HFFc6 (cell line): Measurements from ENCODE around the gene SH3BP5. TPM values are rescaled to one million over a fixed set of nuclear protein-coding genes. Genes with fewer than 3 reads are reported as not detected.
A peak's percentile ranks its signal among the peaks of the same experiment; 100 is the strongest.

Experiments used
- DNase-seq: peaks from one replicate; pipeline ENCODE4 v3.0.0-alpha.2; 2018
- H3K27ac Mint-ChIP-seq: 2 replicates; pipeline ENCODE4 v1.8.0; 2020; ENCODE audit warnings: mild to moderate bottlenecking, mixed read lengths
- H3K27me3 Mint-ChIP-seq: 2 replicates; pipeline ENCODE4 v1.8.0; 2021; ENCODE audit warnings: mild to moderate bottlenecking, moderate library complexity, mixed read lengths; ENCODE audit not compliant: insufficient read depth
- H3K36me3 Mint-ChIP-seq: 2 replicates; pipeline ENCODE4 v1.8.0; 2021; ENCODE audit warnings: low read depth, mixed read lengths
- H3K4me1 Mint-ChIP-seq: 2 replicates; pipeline ENCODE4 v1.8.0; 2020; ENCODE audit warnings: low read depth, mixed read lengths
- H3K4me3 Mint-ChIP-seq: 2 replicates; pipeline ENCODE4 v1.8.0; 2020; ENCODE audit warnings: mild to moderate bottlenecking, moderate library complexity, mixed read lengths
- H3K9me3 Mint-ChIP-seq: 2 replicates; pipeline ENCODE4 v1.8.0; 2020; ENCODE audit warnings: mild to moderate bottlenecking, mixed read lengths
- CTCF ChIP-seq: fragments of 200-600 bp; sonication (generic); IDR thresholded peaks from 2 replicates; pipeline ENCODE4 v1.5.0; 2021; ENCODE audit warnings: antibody characterized with exemption, mild to moderate bottlenecking
- long read RNA-seq: library from polyadenylated mRNA; unstranded; transcript quantifications from one replicate; pipeline ENCODE4 v2.0.0, GENCODE V29; 2019
- total RNA-seq, 6 experiments: library from RNA; stranded (reverse); fragmentation: NEBNext Ultra II Directional; extraction: Animal tissue kit (Norgen Biotek cat#: 25700); gene quantifications; 2 replicates in 1 of 6; 3 replicates in 5 of 6; pipeline ENCODE4 v1.2.3, GENCODE V29; 2021

Gene SH3BP5
- 10 to 100 TPM; 10.8 to 14.2 (median 11.9) TPM for total RNA-seq
- long read RNA-seq, transcript SH3BP5-202 (9 exons, 2,822 nt), result major isoform, 17 of 20 reads
- long read RNA-seq, partial matches to known transcripts, result 1 of 20 reads
- long read RNA-seq, other reads (novel, unspliced or antisense), result 2 of 20 reads

- peaks cover 48% of the 10 kb centered on the region for H3K4me1 Mint-ChIP-seq
- peaks cover 6% of the 10 kb centered on the region for H3K27me3 Mint-ChIP-seq
These were observed at the start of gene SH3BP5 for GRCh38 chr3:15332405-15333098. TSS of gene SH3BP5 (minus strand) at chr3:15332586. CDS start at chr3:15332408, 178 bp downstream.

GRCh38 chr3:15380980-15381890 is 48.8 kb upstream of the SH3BP5 start:
- Mint-ChIP-seq H3K4me3 (no peak overlapping the region), H3K9me3 (no peaks in the 10 kb centered on the region), H3K36me3 (no peaks in the 10 kb centered on the region), H3K27ac (no peak overlapping the region), H3K27me3 (no peaks in the 10 kb centered on the region; the same call in 1 of the 2 replicates), H3K4me1 (peaks cover 27% of the 10 kb centered on the region)
- DNase-seq, result no peak
- TF ChIP-seq CTCF, result no peak

More at GRCh38 chr3:15332405-15333098, at the start of gene SH3BP5:
- peak; percentile 36 for DNase-seq
- Mint-ChIP-seq H3K9me3 (no peaks in the 10 kb centered on the region), H3K36me3 (peaks cover 7% of the 10 kb centered on the region), H3K4me3 (peak within 1 kb of the TSS; percentile 88), H3K27ac (peak within 1 kb of the TSS; percentile 57)
- peak; percentile 81 for TF ChIP-seq CTCF

- peak; percentile 93 for TF ChIP-seq CTCF
- Mint-ChIP-seq H3K27me3 (no peaks in the 10 kb centered on the region), H3K4me3 (no peak overlapping the region), H3K4me1 (peaks cover 10% of the 10 kb centered on the region), H3K36me3 (no peaks in the 10 kb centered on the region), H3K9me3 (no peaks in the 10 kb centered on the region), H3K27ac (peak overlapping the region; percentile 87)
- peak; percentile 95 for DNase-seq
These were observed 45.8 kb upstream of the SH3BP5 start for GRCh38 chr3:15377961-15378791.

- H3K4me1 Mint-ChIP-seq, result peaks cover 10% of the 10 kb centered on the region
- H3K27ac Mint-ChIP-seq, result no peak overlapping the region
- peaks cover 2% of the 10 kb centered on the region; the same call in 1 of the 2 replicates for H3K27me3 Mint-ChIP-seq
- no peak for TF ChIP-seq CTCF
- H3K9me3 Mint-ChIP-seq, result no peaks in the 10 kb centered on the region
- H3K4me3 Mint-ChIP-seq, result no peak overlapping the region
- no peak for DNase-seq
- H3K36me3 Mint-ChIP-seq, result no peaks in the 10 kb centered on the region
These were observed 43.1 kb upstream of the SH3BP5 start for GRCh38 chr3:15375461-15376000.
